Measurements from ENCODE around the gene ARG2.

DNA sequence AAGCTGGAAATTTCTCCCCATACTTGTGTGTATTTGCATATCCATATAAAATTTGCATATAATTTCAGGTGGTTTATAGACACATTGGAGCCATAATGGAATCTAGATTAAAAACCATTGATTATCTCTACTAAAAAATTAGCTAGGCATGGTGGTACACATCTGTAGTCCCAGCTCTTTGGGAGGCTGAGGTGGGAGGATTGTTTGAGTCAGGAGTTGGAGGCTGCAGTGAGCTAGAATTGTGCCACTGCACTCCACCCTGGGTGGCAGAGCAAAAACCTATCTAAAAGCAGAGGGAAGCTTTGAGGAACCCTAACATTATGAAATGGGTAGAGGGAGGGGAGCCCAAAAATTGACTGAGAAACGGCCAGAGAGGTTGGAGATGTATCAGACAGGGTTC lies 78.5 kb downstream of the ARG2 start:
- TF ChIP-seq ZFP30 (CRISPR knock-in tag; IDR thresholded peaks at IDR 0.05) (no peak), RARB (CRISPR knock-in tag; IDR thresholded peaks at IDR 0.05) (no peak), ISL1 (CRISPR knock-in tag; IDR thresholded peaks at IDR 0.05) (no peak), TOX (CRISPR knock-in tag; IDR thresholded peaks at IDR 0.05; ENCODE audit: borderline replicate concordance) (no peak), ZFP3 (CRISPR knock-in tag; IDR thresholded peaks at IDR 0.05) (no peak), GLIS3 (CRISPR knock-in tag; IDR thresholded peaks at IDR 0.05) (no peak)
